Mammary epithelial cell (primary cell): ENCODE measurements around the gene DPP10.

ENCODE experiments used
- EZH2 ChIP-seq: IDR thresholded peaks from 2 replicates; pipeline ENCODE4 v1.6.1; 2012; ENCODE audit warnings: low read length, inconsistent platforms, borderline replicate concordance
- TF ChIP-seq, protein P1 (sequence below), 2 donors: IDR thresholded peaks in 1 of 2; conservative IDR thresholded peaks in 1 of 2; 2 replicates each; pipeline ENCODE4 v1.5.1; 2011 to 2012; ENCODE audit warnings: inconsistent platforms in 2 of 2, low read length in 2 of 2, mild to moderate bottlenecking in 2 of 2, control low read depth in 1 of 2, low read depth in 1 of 2; ENCODE audit not compliant: insufficient read depth in 1 of 2; ENCODE audit errors: extremely low read depth in 1 of 2

DNA sequence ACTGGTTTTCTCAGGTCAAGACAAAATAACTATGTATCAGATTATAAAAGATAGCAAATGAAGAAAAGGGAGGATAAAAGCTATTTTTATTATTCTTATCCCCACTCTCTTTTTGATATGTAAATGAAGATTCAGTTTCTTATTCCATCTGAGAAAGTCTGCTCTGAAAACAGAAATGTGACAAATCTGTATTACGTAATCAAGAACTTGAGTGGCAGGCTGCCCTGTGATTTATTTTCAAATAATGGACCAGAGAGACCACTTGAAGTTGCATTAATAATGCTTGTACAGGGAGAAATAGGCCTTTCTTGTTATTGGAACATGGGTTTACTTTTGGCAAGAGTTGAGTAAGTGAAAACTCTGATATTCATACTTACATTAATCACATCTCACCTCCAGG lies 727.4 kb downstream of the DPP10 start:
- TF ChIP-seq, protein P1, sequence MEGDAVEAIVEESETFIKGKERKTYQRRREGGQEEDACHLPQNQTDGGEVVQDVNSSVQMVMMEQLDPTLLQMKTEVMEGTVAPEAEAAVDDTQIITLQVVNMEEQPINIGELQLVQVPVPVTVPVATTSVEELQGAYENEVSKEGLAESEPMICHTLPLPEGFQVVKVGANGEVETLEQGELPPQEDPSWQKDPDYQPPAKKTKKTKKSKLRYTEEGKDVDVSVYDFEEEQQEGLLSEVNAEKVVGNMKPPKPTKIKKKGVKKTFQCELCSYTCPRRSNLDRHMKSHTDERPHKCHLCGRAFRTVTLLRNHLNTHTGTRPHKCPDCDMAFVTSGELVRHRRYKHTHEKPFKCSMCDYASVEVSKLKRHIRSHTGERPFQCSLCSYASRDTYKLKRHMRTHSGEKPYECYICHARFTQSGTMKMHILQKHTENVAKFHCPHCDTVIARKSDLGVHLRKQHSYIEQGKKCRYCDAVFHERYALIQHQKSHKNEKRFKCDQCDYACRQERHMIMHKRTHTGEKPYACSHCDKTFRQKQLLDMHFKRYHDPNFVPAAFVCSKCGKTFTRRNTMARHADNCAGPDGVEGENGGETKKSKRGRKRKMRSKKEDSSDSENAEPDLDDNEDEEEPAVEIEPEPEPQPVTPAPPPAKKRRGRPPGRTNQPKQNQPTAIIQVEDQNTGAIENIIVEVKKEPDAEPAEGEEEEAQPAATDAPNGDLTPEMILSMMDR (conservative IDR thresholded peaks at IDR 0.05 in 1 of 2, IDR thresholded peaks at IDR 0.05 in 1 of 2; ENCODE audit: extremely low read depth in 1 of 2, insufficient read depth in 1 of 2, low read depth in 1 of 2, low read length in 2 of 2), result no peak
- TF ChIP-seq EZH2, result no peak
